Breast epithelium (tissue), 4 donors: Measurements from ENCODE around the gene FOXF1. TPM values are rescaled to one million over a fixed set of nuclear protein-coding genes. Genes with fewer than 3 reads are reported as not detected.
A peak's percentile ranks its signal among the peaks of the same experiment; 100 is the strongest.

Source experiments
- DNase-seq, 2 donors: peaks; one replicate each; pipeline ENCODE4 v3.0.0-alpha.2; 2019; ENCODE audit warnings: low spot score in 2 of 2
- H3K27ac ChIP-seq, 2 donors: fragments of 200-600 bp; sonication (generic) in 1 of 2; one replicate each; pipeline ENCODE4 v1.5.1; 2016 to 2019; ENCODE audit warnings: mild to moderate bottlenecking in 1 of 2
- H3K27me3 ChIP-seq, 2 donors: fragments of 200-600 bp; sonication (generic) in 1 of 2; one replicate each; pipeline versions ENCODE4 v1.5.1 to v1.6.0; 2017 to 2019; ENCODE audit warnings: control low read depth in 1 of 2, mild to moderate bottlenecking in 1 of 2
- H3K36me3 ChIP-seq: fragments of 200-600 bp; one replicate; pipeline ENCODE4 v1.5.1; 2019
- H3K4me1 ChIP-seq, 2 donors: fragments of 200-600 bp; sonication (generic); one replicate each; pipeline ENCODE4 v1.5.1; 2016 to 2019; ENCODE audit warnings: control low read depth in 1 of 2
- H3K4me3 ChIP-seq, 3 donors: fragments of 200-600 bp; sonication (generic); 1 replicate in 2 of 3; 2 replicates in 1 of 3; pipeline ENCODE4 v1.5.1; 2016 to 2019; ENCODE audit warnings: mild to moderate bottlenecking in 3 of 3, moderate library complexity in 2 of 3
- H3K9me3 ChIP-seq, 2 donors: fragments of 200-600 bp; sonication (generic) in 1 of 2; one replicate each; pipeline ENCODE4 v1.5.1; 2016 to 2019; ENCODE audit warnings: control low read depth in 1 of 2
- CTCF ChIP-seq, 3 donors: fragments of 450-650 bp; IDR thresholded peaks; one replicate each; pipeline ENCODE4 v1.5.1; 2016 to 2017; ENCODE audit warnings: antibody characterized with exemption in 3 of 3, mild to moderate bottlenecking in 3 of 3, moderate library complexity in 3 of 3
- POLR2A ChIP-seq: fragments of 450-650 bp; IDR thresholded peaks from one replicate; pipeline ENCODE4 v1.6.1; 2016; ENCODE audit warnings: antibody characterized with exemption, mild to moderate bottlenecking, moderate library complexity
- POLR2AphosphoS5 ChIP-seq, 3 donors: sonication (generic); formaldehyde crosslinking; IDR thresholded peaks; one replicate each; pipeline ENCODE4 v1.6.1; 2017; ENCODE audit warnings: antibody characterized with exemption in 3 of 3
- intact Hi-C: fragments of 100-400 bp; cut with DNase I; formaldehyde crosslinking; loops from one replicate; pipeline ENCODE4 v1.15.1; 2023; ENCODE audit warnings: low total_unique reads
- total RNA-seq, 3 donors: library from RNA; depleted of rRNA; stranded (reverse); fragments of >200 nt; gene quantifications; one replicate each; pipeline ENCODE4 v1.1.0, GENCODE V29; 2016

Gene FOXF1
- total RNA-seq, 3 donors from 2014 or later = 0.15 to 0.66 TPM; not detected in 1

GRCh38 chr16:86505185-86505898, 5.0 kb upstream of the FOXF1 start:
- Histone ChIP-seq H3K27me3 (peaks cover 20 to 99% of the 10 kb centered on the region in 2 donors), H3K27ac (no peak overlapping the region), H3K36me3 (no peaks in the 10 kb centered on the region), H3K4me3 (peak overlapping the region in 1 of 3 donors; percentile 58), H3K9me3 (no peaks in the 10 kb centered on the region), H3K4me1 (peaks cover 14 to 21% of the 10 kb centered on the region in 2 donors)
- no peak for DNase-seq
- no peak for TF ChIP-seq POLR2A
- no peak for TF ChIP-seq POLR2AphosphoS5 (IDR thresholded peaks at IDR 0.05)
- TF ChIP-seq CTCF (IDR thresholded peaks at IDR 0.05) = no peak
- intact Hi-C loops = no loop called here

- no peaks in the 10 kb centered on the region for H3K9me3 ChIP-seq
- intact Hi-C loops = no loop called here
- H3K4me3 ChIP-seq = peak overlapping the region in 1 of 3 donors; percentile 58
These were observed 4.1 kb upstream of the FOXF1 start for GRCh38 chr16:86505899-86506864.

GRCh38 chr16:86507173-86508027, 2.9 kb upstream of the FOXF1 start:
- intact Hi-C loops = no loop called here
- TF ChIP-seq POLR2A = no peak
- no peak for DNase-seq
- Histone ChIP-seq H3K4me1 (peaks cover 14 to 21% of the 10 kb centered on the region in 2 donors), H3K36me3 (no peaks in the 10 kb centered on the region), H3K27me3 (peaks cover 24 to 99% of the 10 kb centered on the region in 2 donors), H3K9me3 (no peaks in the 10 kb centered on the region), H3K27ac (no peak overlapping the region), H3K4me3 (peak overlapping the region in 1 of 3 donors; percentile 81)

More at GRCh38 chr16:86505899-86506864, 4.1 kb upstream of the FOXF1 start:
- Histone ChIP-seq H3K4me1 (peaks cover 14 to 21% of the 10 kb centered on the region in 2 donors), H3K27ac (no peak overlapping the region), H3K36me3 (no peaks in the 10 kb centered on the region), H3K27me3 (peaks cover 22 to 99% of the 10 kb centered on the region in 2 donors)
- DNase-seq = no peak
- TF ChIP-seq CTCF (IDR thresholded peaks at IDR 0.05) = no peak
- TF ChIP-seq POLR2AphosphoS5 (IDR thresholded peaks at IDR 0.05) = no peak
- TF ChIP-seq POLR2A = no peak

GRCh38 chr16:86508028-86508946, 2.0 kb upstream of the FOXF1 start:
- H3K27ac ChIP-seq = no peak overlapping the region
- H3K27me3 ChIP-seq = peaks cover 28 to 99% of the 10 kb centered on the region in 2 donors
- peaks cover 14 to 21% of the 10 kb centered on the region in 2 donors for H3K4me1 ChIP-seq

More at GRCh38 chr16:86508028-86508946, 2.0 kb upstream of the FOXF1 start:
- peak overlapping the region; percentile 57 to 81 (median 57) for H3K4me3 ChIP-seq
- H3K36me3 ChIP-seq = no peaks in the 10 kb centered on the region
- no peak for DNase-seq
- H3K9me3 ChIP-seq = no peaks in the 10 kb centered on the region
- intact Hi-C loops = no loop called here
- no peak for TF ChIP-seq CTCF (IDR thresholded peaks at IDR 0.05)
- TF ChIP-seq POLR2A = no peak
- TF ChIP-seq POLR2AphosphoS5 (IDR thresholded peaks at IDR 0.05) = no peak
